ENCODE results near the gene SEMA5A.

- no peak for TF ChIP-seq SUZ12 (IDR thresholded peaks at IDR 0.05; ENCODE audit: extremely low read depth, insufficient read depth, insufficient read length)
- TF ChIP-seq YY1 (IDR thresholded peaks at IDR 0.05; ENCODE audit: insufficient read depth, insufficient read length) = no peak
These were observed 81.4 kb downstream of the SEMA5A start for GRCh38 chr5:9464478-9464877.

Data from NT2/D1 (cell line).